Activated CD8-positive, alpha-beta T cell treated with anti-CD3 and anti-CD28 coated beads for 36 hours (primary cell): ENCODE results near the gene IQCM. TPM values are rescaled to one million over a fixed set of nuclear protein-coding genes. Genes with fewer than 3 reads are reported as not detected.

Experiments used
- ATAC-seq: fragments of 200-7000 bp; cut with Tn5 transposase; one replicate; pipeline ENCODE4 v1.10.0; 2021; ENCODE audit warnings: mild to moderate bottlenecking, moderate library complexity
- CTCF ChIA-PET: fragments of 350-600 bp; sonication (Branson Sonifier 250); formaldehyde crosslinking; loops from one replicate; lab custom pipeline; 2021; ENCODE audit warnings: antibody characterized with exemption; lab: Charles Lee
- POLR2A ChIA-PET: fragments of 350-600 bp; sonication (Branson Sonifier 250); formaldehyde crosslinking; loops from one replicate; lab custom pipeline; 2021; ENCODE audit warnings: antibody characterized with exemption; lab: Charles Lee
- DNase-seq: peaks from one replicate; pipeline ENCODE4 v3.0.0-alpha.2; 2020
- H3K27ac Mint-ChIP-seq: one replicate; pipeline ENCODE4 v1.8.0; 2021; ENCODE audit warnings: mild to moderate bottlenecking, mixed read lengths
- H3K27me3 Mint-ChIP-seq: one replicate; pipeline ENCODE4 v1.8.0; 2021; ENCODE audit warnings: mixed read lengths
- H3K36me3 Mint-ChIP-seq: one replicate; pipeline ENCODE4 v1.8.0; 2021; ENCODE audit warnings: low read depth, mixed read lengths
- H3K4me1 Mint-ChIP-seq: one replicate; pipeline ENCODE4 v1.8.0; 2021; ENCODE audit warnings: low read depth, mixed read lengths
- H3K4me3 Mint-ChIP-seq: one replicate; pipeline ENCODE4 v1.8.0; 2021; ENCODE audit warnings: mild to moderate bottlenecking, moderate library complexity, mixed read lengths
- H3K9me3 Mint-ChIP-seq: one replicate; pipeline ENCODE4 v1.8.0; 2021; ENCODE audit warnings: mixed read lengths
- CTCF ChIP-seq: fragments of 200-600 bp; IDR thresholded peaks from one replicate; pipeline ENCODE4 v1.8.0; 2022; ENCODE audit warnings: antibody characterized with exemption, mild to moderate bottlenecking
- intact Hi-C: fragments of 100-400 bp; cut with micrococcal nuclease; formaldehyde crosslinking; loops from one replicate; pipeline ENCODE4 v1.10.0; 2022
- total RNA-seq, 2 experiments: library from RNA; stranded (reverse); gene quantifications; one replicate each; pipeline ENCODE4 v1.2.3, GENCODE V29; 2021

Gene IQCM
- total RNA-seq, 2 experiments from 2014 or later: not detected

GRCh38 chr4:149684516-149684915 lies 131.1 kb downstream of the IQCM start:
- ChIA-PET CTCF (no interaction called here), POLR2A (no interaction called here)
- H3K36me3 Mint-ChIP-seq: no peaks in the 10 kb centered on the region
- no peak overlapping the region for H3K27ac Mint-ChIP-seq
- no peak overlapping the region for H3K4me3 Mint-ChIP-seq
- TF ChIP-seq CTCF: no peak
- H3K4me1 Mint-ChIP-seq: no peaks in the 10 kb centered on the region
- DNase-seq: no peak
- ATAC-seq: no peak
- intact Hi-C loops: no loop called here
- H3K27me3 Mint-ChIP-seq: no peaks in the 10 kb centered on the region
- peaks cover 2% of the 10 kb centered on the region for H3K9me3 Mint-ChIP-seq

GRCh38 chr4:149676076-149676475 lies 139.6 kb downstream of the IQCM start:
- Mint-ChIP-seq H3K4me3 (no peak overlapping the region), H3K27me3 (no peaks in the 10 kb centered on the region), H3K36me3 (no peaks in the 10 kb centered on the region), H3K4me1 (no peaks in the 10 kb centered on the region), H3K9me3 (peaks cover 7% of the 10 kb centered on the region), H3K27ac (no peak overlapping the region)
- CTCF ChIA-PET: interaction anchor here (1.3 kb wide), 1 partner anchor 9 kb away, joined by 3 read pairs; no protein-coding TSS in a partner anchor
- DNase-seq (no peak), ATAC-seq (no peak)
- POLR2A ChIA-PET: no interaction called here
- intact Hi-C loops: no loop called here
- no peak for TF ChIP-seq CTCF

- Mint-ChIP-seq H3K4me3 (no peak overlapping the region), H3K27ac (no peak overlapping the region), H3K27me3 (no peaks in the 10 kb centered on the region), H3K36me3 (no peaks in the 10 kb centered on the region), H3K9me3 (no peaks in the 10 kb centered on the region), H3K4me1 (no peaks in the 10 kb centered on the region)
- ChIA-PET CTCF (no interaction called here), POLR2A (no interaction called here)
- intact Hi-C loops: no loop called here
- ATAC-seq (no peak), DNase-seq (no peak)
- no peak for TF ChIP-seq CTCF
Observed at GRCh38 chr4:149645790-149646189, 169.9 kb downstream of the IQCM start.

- ATAC-seq (no peak), DNase-seq (no peak)
- H3K9me3 Mint-ChIP-seq: no peaks in the 10 kb centered on the region
- H3K27me3 Mint-ChIP-seq: no peaks in the 10 kb centered on the region
- no peak overlapping the region for H3K4me3 Mint-ChIP-seq
- H3K27ac Mint-ChIP-seq: no peak overlapping the region
- no peaks in the 10 kb centered on the region for H3K36me3 Mint-ChIP-seq
- ChIA-PET POLR2A (no interaction called here), CTCF (no interaction called here)
- no peaks in the 10 kb centered on the region for H3K4me1 Mint-ChIP-seq
- no peak for TF ChIP-seq CTCF
- intact Hi-C loops: no loop called here
Observed at GRCh38 chr4:149638073-149638472, 177.6 kb downstream of the IQCM start.

GRCh38 chr4:149634368-149634767 lies 181.3 kb downstream of the IQCM start:
- H3K27me3 Mint-ChIP-seq: no peaks in the 10 kb centered on the region
- no peak overlapping the region for H3K4me3 Mint-ChIP-seq
- POLR2A ChIA-PET: no interaction called here
- no peaks in the 10 kb centered on the region for H3K36me3 Mint-ChIP-seq
- ATAC-seq (no peak), DNase-seq (no peak)
- no peaks in the 10 kb centered on the region for H3K4me1 Mint-ChIP-seq
- CTCF ChIA-PET: no interaction called here
- no peaks in the 10 kb centered on the region for H3K9me3 Mint-ChIP-seq
- no peak overlapping the region for H3K27ac Mint-ChIP-seq
- intact Hi-C loops: no loop called here
- no peak for TF ChIP-seq CTCF
